SK-N-SH treated with all-trans-retinoic acid at 6 μM for 48 hours (cell line): ENCODE data around the gene DISP3.

Source experiments
- BACH2 ChIP-seq: fragments of 250-450 bp; sonication (Bioruptor Pico); IDR thresholded peaks from 2 replicates; pipeline ENCODE4 v1.9.0; 2021; ENCODE audit warnings: mild to moderate bottlenecking, borderline replicate concordance
- CREB5 ChIP-seq: fragments of 250-450 bp; sonication (Bioruptor Pico); IDR thresholded peaks from 2 replicates; pipeline ENCODE4 v1.5.1; 2020; ENCODE audit warnings: low read depth, mild to moderate bottlenecking, moderate library complexity
- CSRNP3 ChIP-seq: fragments of 250-450 bp; sonication (Bioruptor Pico); IDR thresholded peaks from 2 replicates; pipeline ENCODE4 v1.5.1; 2021; ENCODE audit warnings: mild to moderate bottlenecking, moderate library complexity
- ESRRG ChIP-seq: fragments of 250-450 bp; sonication (Bioruptor Pico); IDR thresholded peaks from 2 replicates; pipeline ENCODE4 v1.6.1; 2021; ENCODE audit warnings: mild to moderate bottlenecking
- PATZ1 ChIP-seq: fragments of 250-450 bp; sonication (Bioruptor Pico); IDR thresholded peaks from 2 replicates; pipeline ENCODE4 v1.8.0; 2020; ENCODE audit warnings: mild to moderate bottlenecking, moderate library complexity, borderline replicate concordance
- PPARA ChIP-seq: fragments of 250-450 bp; sonication (Bioruptor Pico); IDR thresholded peaks from 2 replicates; pipeline ENCODE4 v1.5.0; 2020; ENCODE audit warnings: mild to moderate bottlenecking, borderline replicate concordance
- SNAI2 ChIP-seq: fragments of 250-450 bp; sonication (Bioruptor Pico); IDR thresholded peaks from 2 replicates; pipeline ENCODE4 v1.5.0; 2020; ENCODE audit warnings: mild to moderate bottlenecking, moderate library complexity
- TSHZ2 ChIP-seq: fragments of 250-450 bp; sonication (Bioruptor Pico); IDR thresholded peaks from 2 replicates; pipeline ENCODE4 v1.5.0; 2020; ENCODE audit warnings: mild to moderate bottlenecking, moderate library complexity
- ZC3H10 ChIP-seq: fragments of 250-450 bp; sonication (Bioruptor Pico); IDR thresholded peaks from 2 replicates; pipeline ENCODE4 v1.5.1; 2021; ENCODE audit warnings: mild to moderate bottlenecking, moderate library complexity
- ZFP3 ChIP-seq: fragments of 250-450 bp; sonication (Bioruptor Pico); IDR thresholded peaks from 2 replicates; pipeline ENCODE4 v1.5.0; 2020; ENCODE audit warnings: mild to moderate bottlenecking, moderate library complexity
- ZFP30 ChIP-seq: fragments of 450-650 bp; formaldehyde crosslinking; IDR thresholded peaks from 2 replicates; pipeline ENCODE4 v1.5.0; 2022; ENCODE audit warnings: mild to moderate bottlenecking, moderate library complexity
- ZNF8 ChIP-seq: fragments of 450-650 bp; formaldehyde crosslinking; IDR thresholded peaks from 2 replicates; pipeline ENCODE4 v1.5.0; 2020; ENCODE audit warnings: mild to moderate bottlenecking, moderate library complexity

- TF ChIP-seq ESRRG = no peak
- no peak for TF ChIP-seq BACH2 (CRISPR knock-in tag)
- TF ChIP-seq CREB5 (CRISPR knock-in tag) = no peak
- no peak for TF ChIP-seq PATZ1
- TF ChIP-seq TSHZ2 (CRISPR knock-in tag) = no peak
- TF ChIP-seq SNAI2 = no peak
- TF ChIP-seq ZC3H10 = no peak
- no peak for TF ChIP-seq ZFP3
- no peak for TF ChIP-seq PPARA
- no peak for TF ChIP-seq ZNF8 (CRISPR knock-in tag)
- TF ChIP-seq CSRNP3 (CRISPR knock-in tag) = no peak
- no peak for TF ChIP-seq ZFP30 (CRISPR knock-in tag)
Observed at GRCh38 chr1:11466416-11466815, 12.5 kb upstream of the DISP3 start.
